ENCODE measurements around the gene ALKBH3. TPM values are rescaled to one million over a fixed set of nuclear protein-coding genes. Genes with fewer than 3 reads are reported as not detected.

Gene ALKBH3
- total RNA-seq, result 10 to 100 TPM; 13.9 to 20.1 (median 17.0) TPM
- 10 to 100 TPM; 22.5 to 29.1 TPM for polyA plus RNA-seq

DNA sequence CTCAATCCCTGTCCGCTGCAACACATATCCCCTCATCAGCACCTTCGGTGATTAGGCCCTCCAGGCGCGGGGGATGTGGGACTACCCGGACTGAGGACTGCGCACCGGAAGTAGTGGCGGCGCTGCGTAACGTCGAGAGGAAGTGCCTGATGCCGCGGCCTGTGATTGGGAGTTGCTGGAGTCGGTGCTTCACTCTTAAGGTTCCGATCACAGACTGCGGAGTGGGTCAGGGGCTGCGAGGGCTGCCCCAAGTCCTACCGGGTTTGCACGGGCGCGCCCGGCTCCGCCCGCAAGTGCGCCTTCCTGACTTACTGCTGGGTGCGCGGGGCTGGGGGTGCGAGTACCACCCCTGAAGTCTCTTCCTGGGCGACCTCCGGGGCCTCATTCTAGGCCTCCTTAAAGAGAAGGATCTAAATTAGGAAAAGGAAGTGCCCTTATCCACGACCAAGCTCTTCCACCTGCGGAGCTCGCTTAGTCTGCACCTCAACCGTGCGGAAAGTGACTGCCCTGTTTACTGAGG lies at the start of gene ALKBH3:
TSS of gene ALKBH3 (plus strand) at position 192 of the 520 bp plus-strand sequence. CDS start 1,822 bp downstream, outside the sequence.
- 0 to 1% methylated on average over 36 of the region's 36 CpGs for WGBS, 2 donors
- Histone ChIP-seq H3K4me1 (peaks cover 0 to 12% (median 4%) of the 10 kb centered on the region in 3 donors), H3K27me3 (no peaks in the 10 kb centered on the region), H3K9me3 (no peaks in the 10 kb centered on the region), H3K27ac (no peak within 1 kb of the TSS), H3K36me3 (peaks cover 0 to 8% (median 0%) of the 10 kb centered on the region in 3 donors), H3K4me3 (peak within 1 kb of the TSS; percentile 64 to 85 (median 70))
- no peak for TF ChIP-seq CTCF (IDR thresholded peaks at IDR 0.05)
- ATAC-seq (peak; percentile 100), FAIRE-seq (no peak), DNase-seq (peak; percentile 87 to 97 (median 90))
- intact Hi-C loops (cut with DNase I), result no loop called here

- peak overlapping the region in 1 of 4 donors; percentile 15 for H3K27ac ChIP-seq
- FAIRE-seq (no peak), ATAC-seq (peak in 3 of 4 donors; percentile 69 to 85 (median 76)), DNase-seq (peak in 1 of 6 donors; percentile 21)
- H3K4me3 ChIP-seq, result no peak overlapping the region
- H3K4me1 ChIP-seq, result no peaks in the 10 kb centered on the region
- intact Hi-C loops (cut with DNase I), result no loop called here
- no peak for TF ChIP-seq CTCF (IDR thresholded peaks at IDR 0.05)
- H3K36me3 ChIP-seq, result no peaks in the 10 kb centered on the region
- no peaks in the 10 kb centered on the region for H3K27me3 ChIP-seq
- WGBS, 2 donors, result 73 to 83% methylated on average over 5 of the region's 5 CpGs
- H3K9me3 ChIP-seq, result no peaks in the 10 kb centered on the region
Observed at GRCh38 chr11:43830928-43831440, 49.6 kb upstream of the ALKBH3 start.

DNA sequence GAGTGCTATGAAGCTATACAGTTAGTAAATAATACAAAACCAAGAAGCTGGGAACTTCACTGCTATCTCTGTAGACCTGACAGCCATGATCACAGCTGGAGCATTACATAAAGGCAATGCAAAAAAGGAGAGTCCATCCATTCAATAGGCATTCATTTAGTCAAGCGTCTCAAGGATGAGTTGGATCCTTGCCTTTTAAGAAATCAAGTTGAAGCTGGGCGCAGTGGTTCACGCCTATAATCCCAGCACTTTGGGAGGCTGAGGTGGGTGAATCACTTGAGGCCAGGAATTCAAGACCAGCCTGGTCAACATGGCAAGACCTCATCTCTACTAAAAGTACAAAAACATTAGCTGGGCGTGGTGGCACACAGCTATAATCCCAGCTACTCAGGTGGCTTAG lies 48.1 kb upstream of the ALKBH3 start:
- no peaks in the 10 kb centered on the region for H3K36me3 ChIP-seq
- 96 to 99% methylated on average over 4 of the region's 4 CpGs for WGBS, 2 donors
- ATAC-seq, result no peak
- H3K4me3 ChIP-seq, result no peak overlapping the region
- no peak for DNase-seq
- no peak for FAIRE-seq
- intact Hi-C loops (cut with DNase I), result no loop called here
- no peak overlapping the region for H3K27ac ChIP-seq
- no peaks in the 10 kb centered on the region for H3K27me3 ChIP-seq
- no peak for TF ChIP-seq CTCF (IDR thresholded peaks at IDR 0.05)
- H3K4me1 ChIP-seq, result no peaks in the 10 kb centered on the region
- H3K9me3 ChIP-seq, result no peaks in the 10 kb centered on the region

DNA sequence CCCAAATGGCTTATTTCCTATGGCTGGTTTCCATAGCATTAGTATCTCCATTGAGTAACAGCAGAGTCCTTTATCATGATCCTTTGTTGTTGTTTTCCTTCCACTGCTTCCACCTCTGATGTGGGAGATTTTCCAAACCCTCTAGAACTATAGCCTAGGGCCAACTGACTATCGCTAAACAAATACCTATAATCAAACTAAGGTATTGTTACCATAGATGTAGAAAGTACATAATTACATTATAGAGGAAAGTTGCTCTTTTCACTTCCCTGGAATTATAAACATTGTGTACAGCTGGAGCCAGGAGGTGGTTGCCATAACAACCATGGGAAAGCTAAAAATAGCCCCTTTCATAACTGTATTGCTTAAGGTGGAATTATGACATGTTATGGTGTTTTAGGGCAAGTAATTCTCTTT lies 47.0 kb upstream of the ALKBH3 start:
- no peak for DNase-seq
- intact Hi-C loops (cut with DNase I), result no loop called here
- H3K4me3 ChIP-seq, result no peak overlapping the region
- FAIRE-seq, result no peak
- ATAC-seq, result peak; percentile 51 to 82 (median 74)
- no peak for TF ChIP-seq CTCF (IDR thresholded peaks at IDR 0.05)
- WGBS, 2 donors, result 35 to 43% methylated on average over 1 of the region's 1 CpG
- H3K27me3 ChIP-seq, result no peaks in the 10 kb centered on the region
- no peaks in the 10 kb centered on the region for H3K36me3 ChIP-seq
- H3K4me1 ChIP-seq, result no peaks in the 10 kb centered on the region
- H3K27ac ChIP-seq, result no peak overlapping the region
- H3K9me3 ChIP-seq, result no peaks in the 10 kb centered on the region

DNA sequence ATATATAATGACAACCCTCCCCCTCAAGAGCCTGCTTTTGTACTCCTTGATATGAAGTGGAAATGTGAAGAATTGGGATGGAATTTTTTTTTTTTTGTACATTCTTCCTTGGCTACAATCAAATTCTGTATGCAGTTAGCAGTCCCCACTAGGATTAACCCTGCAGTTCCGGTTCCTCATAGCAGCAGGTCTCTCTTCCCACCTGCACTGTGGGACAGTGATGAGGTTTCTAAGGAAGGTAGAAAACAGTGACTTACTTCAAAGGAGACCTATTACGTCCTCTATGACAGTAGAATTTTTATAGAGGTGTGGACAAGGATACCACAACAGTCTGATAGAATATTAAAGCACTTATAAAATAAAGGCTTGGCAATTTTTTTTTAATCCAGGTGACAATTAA lies 46.3 kb upstream of the ALKBH3 start:
- intact Hi-C loops (cut with DNase I), result no loop called here
- no peaks in the 10 kb centered on the region for H3K27me3 ChIP-seq
- no peak for ATAC-seq
- no peak for FAIRE-seq
- no peaks in the 10 kb centered on the region for H3K9me3 ChIP-seq
- no peak overlapping the region for H3K27ac ChIP-seq
- 87% methylated on average over 2 of the region's 2 CpGs for WGBS, 2 donors
- H3K4me1 ChIP-seq, result no peaks in the 10 kb centered on the region
- TF ChIP-seq CTCF (IDR thresholded peaks at IDR 0.05), result no peak
- no peak for DNase-seq
- H3K4me3 ChIP-seq, result no peak overlapping the region
- H3K36me3 ChIP-seq, result no peaks in the 10 kb centered on the region
